ENCODE measurements around the gene EFNA4. TPM values are rescaled to one million over a fixed set of nuclear protein-coding genes. Genes with fewer than 3 reads are reported as not detected.
A peak's percentile ranks its signal among the peaks of the same experiment; 100 is the strongest.

The EFNA4 gene
- polyA plus RNA-seq, 2 of the 4 experiments (the other 2 are of a cell fraction) = 3.1 to 8.7 TPM

DNA sequence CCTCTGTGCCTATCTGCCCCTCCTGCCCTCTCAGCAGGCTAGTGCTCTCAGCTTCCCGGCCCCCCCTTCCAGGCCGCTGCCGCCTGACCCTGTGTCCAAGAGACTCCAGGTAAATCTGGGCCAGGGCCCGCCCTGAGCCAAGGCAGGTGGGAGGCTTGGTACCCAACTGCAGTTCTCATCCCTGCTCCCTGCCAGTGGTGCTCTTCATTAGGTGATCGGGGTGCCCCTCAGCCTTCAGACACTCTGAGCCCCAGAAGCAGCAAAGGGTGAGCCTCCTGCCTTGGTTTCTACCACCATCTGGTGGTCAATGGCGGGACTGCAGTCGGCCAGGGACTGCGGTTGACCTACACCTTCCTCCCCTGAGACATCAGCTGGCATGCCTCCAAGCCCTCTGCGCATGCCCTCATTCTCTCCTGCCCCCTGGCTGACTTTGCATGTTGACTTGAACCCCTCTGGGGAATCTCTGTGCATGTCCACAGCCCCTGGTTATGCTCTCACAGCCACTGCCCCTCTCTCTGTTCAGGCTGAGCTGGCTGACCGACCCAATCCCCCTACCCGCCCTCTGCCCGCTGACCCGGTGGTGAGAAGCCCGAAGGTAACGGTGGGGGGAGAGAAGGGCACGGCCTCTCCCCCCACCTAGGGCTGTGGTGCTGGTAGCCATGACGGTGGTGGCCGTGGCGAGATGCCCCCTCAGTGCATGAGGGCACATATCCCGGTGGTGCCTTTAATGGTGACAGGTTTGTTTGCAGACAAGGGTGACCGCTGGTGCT lies 2.0 kb upstream of the EFNA4 start:
- H3K4me1 ChIP-seq = peaks cover 23% of the 10 kb centered on the region
- H3K4me3 ChIP-seq = no peak overlapping the region
- H3K4me2 ChIP-seq = peak overlapping the region; percentile 91
- peak overlapping the region; percentile 27 to 72; a peak in 4 of 6 replicates for H3K27ac ChIP-seq
- H3K9me3 ChIP-seq = no peaks in the 10 kb centered on the region
- 31% methylated on average over 14 of the region's 21 CpGs for WGBS (ENCODE audit: missing lambda C conversion rate)
- ChIA-PET CTCF (interaction anchor here (0.5 to 27.3 kb wide), 34 partner anchors 9 to 579 kb away, joined by 3 to 350 read pairs (median 4); partner anchors contain the start of genes ADAM15, EFNA3 and KRTCAP2), POLR2A (interaction anchor here (0.5 to 0.7 kb wide), 2 partner anchors 77 to 88 kb away, joined by 5 to 22 read pairs; no protein-coding TSS in a partner anchor)
- peak; percentile 84 to 88 for DNase-seq (ENCODE audit: low read depth in 1 of 2, low spot score in 1 of 2)
- TF ChIP-seq, protein P1, sequence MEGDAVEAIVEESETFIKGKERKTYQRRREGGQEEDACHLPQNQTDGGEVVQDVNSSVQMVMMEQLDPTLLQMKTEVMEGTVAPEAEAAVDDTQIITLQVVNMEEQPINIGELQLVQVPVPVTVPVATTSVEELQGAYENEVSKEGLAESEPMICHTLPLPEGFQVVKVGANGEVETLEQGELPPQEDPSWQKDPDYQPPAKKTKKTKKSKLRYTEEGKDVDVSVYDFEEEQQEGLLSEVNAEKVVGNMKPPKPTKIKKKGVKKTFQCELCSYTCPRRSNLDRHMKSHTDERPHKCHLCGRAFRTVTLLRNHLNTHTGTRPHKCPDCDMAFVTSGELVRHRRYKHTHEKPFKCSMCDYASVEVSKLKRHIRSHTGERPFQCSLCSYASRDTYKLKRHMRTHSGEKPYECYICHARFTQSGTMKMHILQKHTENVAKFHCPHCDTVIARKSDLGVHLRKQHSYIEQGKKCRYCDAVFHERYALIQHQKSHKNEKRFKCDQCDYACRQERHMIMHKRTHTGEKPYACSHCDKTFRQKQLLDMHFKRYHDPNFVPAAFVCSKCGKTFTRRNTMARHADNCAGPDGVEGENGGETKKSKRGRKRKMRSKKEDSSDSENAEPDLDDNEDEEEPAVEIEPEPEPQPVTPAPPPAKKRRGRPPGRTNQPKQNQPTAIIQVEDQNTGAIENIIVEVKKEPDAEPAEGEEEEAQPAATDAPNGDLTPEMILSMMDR (IDR thresholded peaks at IDR 0.05) = peak; percentile 96
- no peak for TF ChIP-seq SREBF2 (IDR thresholded peaks at IDR 0.05)
- no peak for TF ChIP-seq HOXA7 (CRISPR knock-in tag; IDR thresholded peaks at IDR 0.05)
- TF ChIP-seq SMC3 (IDR thresholded peaks at IDR 0.05) = peak; percentile 80
- peak; percentile 95 to 98 for TF ChIP-seq RAD21 (conservative IDR thresholded peaks at IDR 0.05 in 1 of 2, IDR thresholded peaks at IDR 0.05 in 1 of 2)
- no peak for TF ChIP-seq RARB (CRISPR knock-in tag; IDR thresholded peaks at IDR 0.05)
- no peak for TF ChIP-seq NFE2L2 (conservative IDR thresholded peaks at IDR 0.05; ENCODE audit: low read length)
- peak; percentile 48 to 75 for ATAC-seq
- FAIRE-seq = no peak

DNA sequence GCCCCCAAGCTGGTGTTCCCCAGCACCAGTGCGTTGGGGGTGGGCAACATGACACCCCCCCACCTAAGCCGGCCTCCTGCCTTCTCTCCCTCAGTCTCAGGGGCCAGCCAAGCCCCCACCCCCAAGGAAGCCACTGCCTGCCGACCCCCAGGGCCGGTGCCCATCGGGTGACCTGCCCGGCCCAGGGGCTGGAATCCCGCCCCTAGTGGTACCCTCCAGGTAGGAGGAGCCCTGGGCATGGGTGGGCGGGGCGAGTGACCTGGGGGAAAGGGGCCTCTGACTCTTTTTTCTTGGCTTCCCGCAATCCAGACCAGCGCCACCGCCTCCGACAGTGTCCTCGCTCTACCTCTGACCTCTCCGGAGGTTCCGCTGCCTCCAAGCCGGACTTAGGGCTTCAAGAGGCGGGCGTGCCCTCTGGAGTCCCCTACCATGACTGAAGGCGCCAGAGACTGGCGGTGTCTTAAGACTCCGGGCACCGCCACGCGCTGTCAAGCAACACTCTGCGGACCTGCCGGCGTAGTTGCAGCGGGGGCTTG lies 1.3 kb upstream of the EFNA4 start:
- ChIA-PET POLR2A (interaction anchor here (0.7 to 1.7 kb wide), 2 partner anchors 23 to 89 kb away, joined by 5 to 22 read pairs; no protein-coding TSS in a partner anchor), CTCF (interaction anchor here (0.5 to 27.3 kb wide), 26 partner anchors 9 to 580 kb away, joined by 3 to 350 read pairs (median 4); partner anchors contain the start of genes ADAM15, EFNA3 and KRTCAP2)
- DNase-seq (ENCODE audit: low read depth in 1 of 2, low spot score in 1 of 2) = no peak
- no peak for TF ChIP-seq NR3C1 (IDR thresholded peaks at IDR 0.05)
- TF ChIP-seq, protein P2, sequence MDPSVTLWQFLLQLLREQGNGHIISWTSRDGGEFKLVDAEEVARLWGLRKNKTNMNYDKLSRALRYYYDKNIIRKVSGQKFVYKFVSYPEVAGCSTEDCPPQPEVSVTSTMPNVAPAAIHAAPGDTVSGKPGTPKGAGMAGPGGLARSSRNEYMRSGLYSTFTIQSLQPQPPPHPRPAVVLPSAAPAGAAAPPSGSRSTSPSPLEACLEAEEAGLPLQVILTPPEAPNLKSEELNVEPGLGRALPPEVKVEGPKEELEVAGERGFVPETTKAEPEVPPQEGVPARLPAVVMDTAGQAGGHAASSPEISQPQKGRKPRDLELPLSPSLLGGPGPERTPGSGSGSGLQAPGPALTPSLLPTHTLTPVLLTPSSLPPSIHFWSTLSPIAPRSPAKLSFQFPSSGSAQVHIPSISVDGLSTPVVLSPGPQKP (IDR thresholded peaks at IDR 0.05; ENCODE audit: low read depth, low read length) = no peak
- FAIRE-seq = no peak
- peaks cover 23% of the 10 kb centered on the region for H3K4me1 ChIP-seq
- peak; percentile 33 to 68; a peak in 4 of 6 replicates for ATAC-seq
- H3K4me2 ChIP-seq = peak overlapping the region; percentile 91
- peak overlapping the region; percentile 77; the same call in 1 of the 3 replicates for H3K4me3 ChIP-seq
- WGBS (ENCODE audit: missing lambda C conversion rate) = 54% methylated on average over 5 of the region's 29 CpGs
- peak overlapping the region in 1 of 2 experiments; percentile 72; a peak in 2 of 6 replicates for H3K27ac ChIP-seq
- no peaks in the 10 kb centered on the region for H3K9me3 ChIP-seq

DNA sequence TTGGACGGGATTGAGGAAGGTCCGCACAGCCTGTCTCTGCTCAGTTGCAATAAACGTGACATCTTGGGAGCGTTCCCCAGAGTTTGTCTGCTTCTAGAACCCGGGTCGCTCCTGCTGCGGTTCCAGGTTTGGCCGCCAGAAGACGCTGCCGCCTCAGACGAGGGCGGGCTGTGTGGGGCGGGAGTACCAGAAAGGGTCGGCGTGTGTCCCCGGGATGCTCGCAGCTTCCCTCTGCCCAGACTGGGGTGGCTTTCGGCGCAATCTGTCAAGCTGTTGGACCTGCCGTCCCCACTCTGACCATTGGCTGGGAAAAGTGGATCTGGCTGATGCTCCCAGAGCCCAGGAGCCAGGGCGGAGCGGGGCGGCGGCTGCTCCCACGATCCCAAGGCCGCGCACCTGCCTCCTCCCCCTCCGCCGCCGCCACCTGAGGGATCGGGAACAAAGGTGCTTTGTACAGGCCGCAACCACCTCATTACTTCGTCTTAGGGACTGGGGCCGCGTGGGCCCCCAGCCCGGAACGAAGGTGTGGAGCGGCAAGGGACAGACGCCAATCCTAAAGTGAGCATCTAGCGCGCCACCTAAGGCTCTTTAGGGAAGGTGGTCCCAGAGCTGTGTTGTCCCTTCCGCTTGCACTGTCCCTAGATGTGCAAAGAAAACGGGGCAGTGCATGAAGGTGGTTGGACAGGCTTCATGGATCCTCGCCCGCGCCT lies 683 bp upstream of the EFNA4 start:
- POLR2A ChIA-PET = interaction anchor here (0.5 to 1.7 kb wide), 3 partner anchors 22 to 110 kb away, joined by 3 to 5 read pairs (median 3); partner anchors contain the start of gene KRTCAP2
- DNase-seq (ENCODE audit: low read depth in 1 of 2, low spot score in 1 of 2) (peak; percentile 72 to 76), FAIRE-seq (no peak), ATAC-seq (peak; percentile 57 to 76)
- H3K4me1 ChIP-seq = peaks cover 23% of the 10 kb centered on the region
- H3K4me3 ChIP-seq = peak overlapping the region; percentile 77
- peak overlapping the region in 1 of 2 experiments; percentile 35; a peak in 2 of 6 replicates for H3K27ac ChIP-seq
- peak overlapping the region; percentile 91 for H3K4me2 ChIP-seq
- CTCF ChIA-PET = interaction anchor here (0.5 to 27.3 kb wide), 10 partner anchors 10 to 656 kb away, joined by 3 to 350 read pairs (median 4); partner anchors contain the start of genes ADAM15, EFNA3 and KRTCAP2
- WGBS (ENCODE audit: missing lambda C conversion rate) = 11% methylated on average over 31 of the region's 46 CpGs
- H3K9me3 ChIP-seq = no peaks in the 10 kb centered on the region
- TF ChIP-seq, protein P3, sequence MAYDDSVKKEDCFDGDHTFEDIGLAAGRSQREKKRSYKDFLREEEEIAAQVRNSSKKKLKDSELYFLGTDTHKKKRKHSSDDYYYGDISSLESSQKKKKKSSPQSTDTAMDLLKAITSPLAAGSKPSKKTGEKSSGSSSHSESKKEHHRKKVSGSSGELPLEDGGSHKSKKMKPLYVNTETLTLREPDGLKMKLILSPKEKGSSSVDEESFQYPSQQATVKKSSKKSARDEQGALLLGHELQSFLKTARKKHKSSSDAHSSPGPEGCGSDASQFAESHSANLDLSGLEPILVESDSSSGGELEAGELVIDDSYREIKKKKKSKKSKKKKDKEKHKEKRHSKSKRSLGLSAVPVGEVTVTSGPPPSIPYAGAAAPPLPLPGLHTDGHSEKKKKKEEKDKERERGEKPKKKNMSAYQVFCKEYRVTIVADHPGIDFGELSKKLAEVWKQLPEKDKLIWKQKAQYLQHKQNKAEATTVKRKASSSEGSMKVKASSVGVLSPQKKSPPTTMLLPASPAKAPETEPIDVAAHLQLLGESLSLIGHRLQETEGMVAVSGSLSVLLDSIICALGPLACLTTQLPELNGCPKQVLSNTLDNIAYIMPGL (CRISPR knock-in tag; IDR thresholded peaks at IDR 0.05; ENCODE audit: borderline replicate concordance) = no peak
- TF ChIP-seq RFX5 (IDR thresholded peaks at IDR 0.05) (no peak), BHLHE40 (IDR thresholded peaks at IDR 0.05; ENCODE audit: low read depth, low read length) (no peak), KDM1A (IDR thresholded peaks at IDR 0.05; ENCODE audit: low read depth) (0 out of 2 replicates have a peak, but pooled peaks have one; percentile 27), RAD21 (conservative IDR thresholded peaks at IDR 0.05 in 1 of 2, IDR thresholded peaks at IDR 0.05 in 1 of 2) (peak; percentile 75 to 85), SMC3 (IDR thresholded peaks at IDR 0.05) (peak; percentile 80), RNF2 (IDR thresholded peaks at IDR 0.05; ENCODE audit: borderline replicate concordance, low read depth) (no peak), FOSB (CRISPR knock-in tag; IDR thresholded peaks at IDR 0.05) (no peak), CHD2 (IDR thresholded peaks at IDR 0.05; ENCODE audit: low read length, partially characterized antibody) (no peak), NR3C1 (IDR thresholded peaks at IDR 0.05) (no peak), MYC (IDR thresholded peaks at IDR 0.05; ENCODE audit: borderline replicate concordance, low read length) (no peak)
- TF ChIP-seq, protein P1 (IDR thresholded peaks at IDR 0.05) = peak; percentile 58
- TF ChIP-seq, protein P2 (IDR thresholded peaks at IDR 0.05; ENCODE audit: low read depth, low read length) = no peak
- TF ChIP-seq, protein P4, sequence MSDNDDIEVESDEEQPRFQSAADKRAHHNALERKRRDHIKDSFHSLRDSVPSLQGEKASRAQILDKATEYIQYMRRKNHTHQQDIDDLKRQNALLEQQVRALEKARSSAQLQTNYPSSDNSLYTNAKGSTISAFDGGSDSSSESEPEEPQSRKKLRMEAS (IDR thresholded peaks at IDR 0.05) = 0 out of 2 replicates have a peak, but pooled peaks have one; percentile 25

All from A549 (cell line).